Measurements from ENCODE around the gene ZSWIM1. TPM values are rescaled to one million over a fixed set of nuclear protein-coding genes. Genes with fewer than 3 reads are reported as not detected.

The ZSWIM1 gene
- total and polyA plus RNA-seq, 3 experiments from 2014 or later = 2.1 to 12.3 (median 12.3) TPM

DNA sequence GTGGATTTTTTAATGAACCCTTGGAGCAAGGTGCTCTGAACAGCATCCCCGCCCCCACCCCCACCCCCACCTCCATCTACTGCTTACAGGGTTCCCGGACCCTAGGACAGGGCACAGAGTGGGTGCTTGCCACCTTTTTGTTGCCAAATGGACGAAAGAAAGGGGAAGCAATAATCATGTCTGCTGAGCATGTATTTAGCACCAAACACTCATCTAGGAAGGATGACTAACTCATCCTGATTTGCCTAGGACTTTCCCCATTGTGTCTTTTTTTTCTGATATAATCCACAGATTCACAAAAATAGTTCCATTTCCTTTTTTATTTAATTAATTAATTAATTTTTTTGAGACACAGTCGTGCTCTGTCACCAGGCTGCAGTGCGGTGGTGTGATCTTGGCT, 32.1 kb downstream of the ZSWIM1 start:
- POLR2A ChIA-PET = no interaction called here
- H3K9me3 ChIP-seq (ENCODE audit: low read length) = no peaks in the 10 kb centered on the region
- peaks cover 13% of the 10 kb centered on the region for H3K4me1 ChIP-seq (ENCODE audit: insufficient read depth, low read length)
- peaks cover 21 to 24% of the 10 kb centered on the region in 2 donors for H3K27me3 Mint-ChIP-seq
- no peaks in the 10 kb centered on the region for H3K36me3 Mint-ChIP-seq
- CTCF ChIA-PET = no interaction called here
- H3K27ac ChIP-seq (ENCODE audit: low read depth, low read length) = no peak overlapping the region
- H3K4me1 Mint-ChIP-seq = peaks cover 13 to 20% (median 15%) of the 10 kb centered on the region in 3 donors
- no peak for DNase-seq
- H3K4me3 ChIP-seq (ENCODE audit: low read length) = no peak overlapping the region
- no peaks in the 10 kb centered on the region for H3K36me3 ChIP-seq (ENCODE audit: insufficient read depth, low read length)
- H3K9me3 Mint-ChIP-seq = no peaks in the 10 kb centered on the region
- H3K27ac Mint-ChIP-seq = no peak overlapping the region
- peak overlapping the region in 4 of 7 donors; percentile 31 to 59 (median 36) for H3K4me3 Mint-ChIP-seq
- no peaks in the 10 kb centered on the region for H3K27me3 ChIP-seq (ENCODE audit: insufficient read depth, low read length, poor library complexity, severe bottlenecking)

GRCh38 chr20:45917790-45918141, 36.7 kb downstream of the ZSWIM1 start:
- Mint-ChIP-seq H3K4me3 (no peak overlapping the region), H3K9me3 (no peaks in the 10 kb centered on the region), H3K36me3 (peaks cover 0 to 3% (median 0%) of the 10 kb centered on the region in 3 donors), H3K27me3 (peaks cover 24 to 44% of the 10 kb centered on the region in 2 donors), H3K4me1 (no peaks in the 10 kb centered on the region), H3K27ac (no peak overlapping the region)
- H3K27ac ChIP-seq (ENCODE audit: low read depth, low read length) = no peak overlapping the region
- H3K27me3 ChIP-seq (ENCODE audit: insufficient read depth, low read length, poor library complexity, severe bottlenecking) = no peaks in the 10 kb centered on the region
- no peaks in the 10 kb centered on the region for H3K4me1 ChIP-seq (ENCODE audit: insufficient read depth, low read length)
- no peaks in the 10 kb centered on the region for H3K9me3 ChIP-seq (ENCODE audit: low read length)
- CTCF ChIA-PET = no interaction called here
- no peaks in the 10 kb centered on the region for H3K36me3 ChIP-seq (ENCODE audit: insufficient read depth, low read length)
- no peak for DNase-seq
- POLR2A ChIA-PET = no interaction called here
- no peak overlapping the region for H3K4me3 ChIP-seq (ENCODE audit: low read length)

- CTCF ChIA-PET = interaction anchor here (1.3 kb wide), 1 partner anchor 15 kb away, joined by 5 read pairs; the partner anchor contains the start of gene PCIF1
Measured at GRCh38 chr20:45918182-45918737, 37.2 kb downstream of the ZSWIM1 start.

DNA sequence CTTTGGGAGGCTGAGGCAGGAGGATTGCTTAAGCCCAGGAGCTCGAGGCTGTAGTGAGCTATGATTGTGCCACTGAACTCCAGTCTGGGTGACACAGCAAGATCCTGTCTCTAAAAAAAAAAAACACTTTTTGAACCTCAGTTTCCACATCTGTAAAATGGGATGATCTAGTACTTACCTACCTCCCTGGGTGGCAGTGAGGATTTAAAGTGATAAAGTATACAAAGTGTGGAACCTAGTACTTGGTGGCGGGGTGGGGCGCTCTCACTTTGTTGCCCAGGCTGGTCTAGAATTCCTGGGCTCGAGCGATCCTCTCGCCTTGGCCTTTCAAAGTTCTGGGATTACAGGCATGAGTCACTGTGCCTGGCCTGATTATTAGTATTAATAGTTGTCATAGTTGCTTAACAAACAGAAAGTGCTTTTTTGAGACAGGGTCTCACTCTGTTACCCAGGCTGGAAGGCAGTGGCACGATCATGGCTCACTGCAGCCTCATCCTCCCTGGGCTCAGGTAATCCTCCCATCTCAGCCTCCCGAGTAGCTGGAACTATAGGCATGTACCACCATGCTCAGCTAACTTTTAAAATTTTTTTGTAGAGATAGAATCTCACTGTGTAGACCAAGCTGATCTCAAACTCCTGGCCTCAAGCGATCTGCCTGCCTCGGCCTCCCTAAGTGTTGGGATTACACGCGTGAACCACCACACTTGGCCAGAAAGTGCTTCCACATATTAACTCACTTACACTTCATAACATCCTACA, 37.9 kb downstream of the ZSWIM1 start:
- Histone ChIP-seq H3K4me3 (ENCODE audit: low read length) (no peak overlapping the region), H3K27ac (ENCODE audit: low read depth, low read length) (no peak overlapping the region), H3K4me1 (ENCODE audit: insufficient read depth, low read length) (no peaks in the 10 kb centered on the region), H3K27me3 (ENCODE audit: insufficient read depth, low read length, poor library complexity, severe bottlenecking) (no peaks in the 10 kb centered on the region), H3K9me3 (ENCODE audit: low read length) (no peaks in the 10 kb centered on the region), H3K36me3 (ENCODE audit: insufficient read depth, low read length) (no peaks in the 10 kb centered on the region)
- Mint-ChIP-seq H3K27me3 (peaks cover 24 to 44% of the 10 kb centered on the region in 2 donors), H3K4me1 (no peaks in the 10 kb centered on the region), H3K9me3 (no peaks in the 10 kb centered on the region), H3K27ac (no peak overlapping the region), H3K4me3 (no peak overlapping the region), H3K36me3 (peaks cover 0 to 3% (median 0%) of the 10 kb centered on the region in 3 donors)
- CTCF ChIA-PET = interaction anchor here (1.3 to 1.5 kb wide), 2 partner anchors 9 to 15 kb away, joined by 4 to 5 read pairs; partner anchors contain the start of gene PCIF1
- no peak for DNase-seq
- POLR2A ChIA-PET = interaction anchor here (0.6 kb wide), 1 partner anchor 28 kb away, joined by 3 read pairs; the partner anchor contains the start of genes CTSA and NEURL2

More at GRCh38 chr20:45918182-45918737, 37.2 kb downstream of the ZSWIM1 start:
- Histone ChIP-seq H3K27me3 (ENCODE audit: insufficient read depth, low read length, poor library complexity, severe bottlenecking) (no peaks in the 10 kb centered on the region), H3K4me1 (ENCODE audit: insufficient read depth, low read length) (no peaks in the 10 kb centered on the region), H3K9me3 (ENCODE audit: low read length) (no peaks in the 10 kb centered on the region), H3K4me3 (ENCODE audit: low read length) (no peak overlapping the region), H3K27ac (ENCODE audit: low read depth, low read length) (no peak overlapping the region), H3K36me3 (ENCODE audit: insufficient read depth, low read length) (no peaks in the 10 kb centered on the region)
- no peak for DNase-seq
- Mint-ChIP-seq H3K4me1 (no peaks in the 10 kb centered on the region), H3K9me3 (no peaks in the 10 kb centered on the region), H3K4me3 (no peak overlapping the region), H3K27me3 (peaks cover 24 to 44% of the 10 kb centered on the region in 2 donors), H3K27ac (no peak overlapping the region), H3K36me3 (peaks cover 0 to 3% (median 0%) of the 10 kb centered on the region in 3 donors)
- POLR2A ChIA-PET = no interaction called here

DNA sequence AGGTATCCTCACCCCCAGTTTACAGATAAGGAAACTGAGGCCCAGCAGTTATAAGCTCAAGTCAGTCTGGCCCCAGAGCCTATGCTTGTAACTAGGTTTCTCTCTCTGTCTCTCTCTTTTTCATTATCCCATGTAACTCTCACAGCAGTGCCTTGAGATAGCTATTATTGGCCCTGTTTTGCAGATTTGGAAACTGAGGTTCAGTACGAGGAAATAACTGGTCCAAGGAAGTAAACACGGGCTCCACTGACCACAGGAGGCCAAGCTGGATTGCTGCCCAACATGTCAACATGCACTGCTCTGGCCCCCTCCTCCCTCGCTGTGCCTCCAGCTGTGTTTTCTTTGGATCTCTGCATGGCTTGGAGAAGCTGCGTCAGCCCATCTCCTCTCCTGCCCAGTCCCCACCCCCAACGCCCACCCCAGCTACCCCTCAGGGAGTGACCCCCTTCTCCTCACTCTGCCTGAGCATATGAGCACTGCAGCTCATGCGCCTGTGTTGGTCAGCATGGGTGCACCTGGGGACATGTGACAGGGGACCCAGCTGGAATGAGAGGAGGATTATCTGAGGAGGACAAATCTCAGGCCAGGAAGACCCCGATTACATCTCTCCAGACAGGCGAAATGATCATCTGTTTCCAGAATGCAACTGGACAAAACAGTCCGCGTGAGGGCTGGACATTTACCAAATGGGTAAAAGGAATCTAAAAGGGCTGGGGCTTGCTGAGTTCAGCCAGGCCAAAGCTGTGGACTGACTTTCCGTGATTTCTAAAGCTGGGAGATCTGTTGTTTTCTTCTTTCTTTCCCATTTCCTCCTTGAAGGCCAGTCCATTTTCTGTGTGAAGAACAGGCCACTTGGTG, 38.7 kb downstream of the ZSWIM1 start:
- H3K4me1 ChIP-seq (ENCODE audit: insufficient read depth, low read length) = no peaks in the 10 kb centered on the region
- no peak overlapping the region for H3K4me3 ChIP-seq (ENCODE audit: low read length)
- H3K9me3 Mint-ChIP-seq = no peaks in the 10 kb centered on the region
- ChIA-PET CTCF (interaction anchor here (1.3 to 1.5 kb wide), 2 partner anchors 8 to 14 kb away, joined by 4 to 5 read pairs; partner anchors contain the start of gene PCIF1), POLR2A (interaction anchor here (0.6 to 1.1 kb wide), 2 partner anchors 15 to 29 kb away, joined by 3 to 4 read pairs; partner anchors contain the start of genes CTSA, NEURL2 and PCIF1)
- no peaks in the 10 kb centered on the region for H3K9me3 ChIP-seq (ENCODE audit: low read length)
- peak overlapping the region in 1 of 8 donors; percentile 6 for H3K27ac Mint-ChIP-seq
- H3K27me3 ChIP-seq (ENCODE audit: insufficient read depth, low read length, poor library complexity, severe bottlenecking) = no peaks in the 10 kb centered on the region
- H3K36me3 Mint-ChIP-seq = peaks cover 0 to 3% (median 0%) of the 10 kb centered on the region in 3 donors
- H3K36me3 ChIP-seq (ENCODE audit: insufficient read depth, low read length) = no peaks in the 10 kb centered on the region
- no peaks in the 10 kb centered on the region for H3K4me1 Mint-ChIP-seq
- no peak overlapping the region for H3K27ac ChIP-seq (ENCODE audit: low read depth, low read length)
- H3K27me3 Mint-ChIP-seq = peaks cover 22 to 36% of the 10 kb centered on the region in 2 donors
- no peak for DNase-seq
- no peak overlapping the region for H3K4me3 Mint-ChIP-seq

- Histone ChIP-seq H3K4me1 (ENCODE audit: insufficient read depth, low read length) (no peaks in the 10 kb centered on the region), H3K27me3 (ENCODE audit: insufficient read depth, low read length, poor library complexity, severe bottlenecking) (no peaks in the 10 kb centered on the region), H3K36me3 (ENCODE audit: insufficient read depth, low read length) (no peaks in the 10 kb centered on the region), H3K4me3 (ENCODE audit: low read length) (no peak overlapping the region), H3K9me3 (ENCODE audit: low read length) (no peaks in the 10 kb centered on the region), H3K27ac (ENCODE audit: low read depth, low read length) (no peak overlapping the region)
- POLR2A ChIA-PET = interaction anchor here (0.7 to 1.1 kb wide), 2 partner anchors 13 to 14 kb away, joined by 3 to 4 read pairs; partner anchors contain the start of gene PCIF1
- CTCF ChIA-PET = interaction anchor here (1.5 kb wide), 1 partner anchor 7 kb away, joined by 4 read pairs; no protein-coding TSS in a partner anchor
- no peaks in the 10 kb centered on the region for H3K4me1 Mint-ChIP-seq
- no peak overlapping the region for H3K27ac Mint-ChIP-seq
- no peaks in the 10 kb centered on the region for H3K9me3 Mint-ChIP-seq
- no peak overlapping the region for H3K4me3 Mint-ChIP-seq
- DNase-seq = no peak
- H3K27me3 Mint-ChIP-seq = peaks cover 16 to 36% of the 10 kb centered on the region in 2 donors
- H3K36me3 Mint-ChIP-seq = peaks cover 0 to 3% (median 0%) of the 10 kb centered on the region in 3 donors
Measured at GRCh38 chr20:45920462-45921336, 39.7 kb downstream of the ZSWIM1 start.
